A549 (cell line): Measurements from ENCODE around the gene SH2D2A.

Source experiments
- CHD2 ChIP-seq: fragments of 150-350 bp; IDR thresholded peaks from 2 replicates; pipeline ENCODE4 v1.6.1; 2014; ENCODE audit warnings: low read length; ENCODE audit not compliant: partially characterized antibody
- EHMT2 ChIP-seq: fragments of 200-600 bp; sonication (generic); IDR thresholded peaks from 2 replicates; pipeline ENCODE4 v1.6.1; 2016; ENCODE audit warnings: antibody characterized with exemption, low read depth, mild to moderate bottlenecking, moderate library complexity
- ESRRA ChIP-seq: fragments of 150-350 bp; IDR thresholded peaks from 2 replicates; pipeline ENCODE4 v1.6.1; 2014; ENCODE audit warnings: mild to moderate bottlenecking, low read length, borderline replicate concordance
- POLR2A ChIP-seq: IDR thresholded peaks from 2 replicates; pipeline ENCODE4 v1.6.1; 2012; ENCODE audit warnings: mild to moderate bottlenecking, low read length
- RAD21 ChIP-seq, 2 experiments: fragments of >200 bp in 1 of 2; sonication (Bioruptor Twin) in 1 of 2; formaldehyde crosslinking in 1 of 2; IDR thresholded peaks in 1 of 2; conservative IDR thresholded peaks in 1 of 2; 2 replicates in 1 of 2; 3 replicates in 1 of 2; pipeline ENCODE4 v1.6.1; 2012 to 2018; ENCODE audit warnings: inconsistent platforms in 1 of 2
- TF ChIP-seq, protein P1 (sequence below): fragments of >200 bp; sonication (Bioruptor Twin); formaldehyde crosslinking; IDR thresholded peaks from 3 replicates; pipeline ENCODE4 v1.5.1; 2016
- TF ChIP-seq, protein P2 (sequence below): fragments of 450-650 bp; IDR thresholded peaks from 2 replicates; pipeline ENCODE4 v1.6.1; 2014; ENCODE audit warnings: antibody characterized with exemption

DNA sequence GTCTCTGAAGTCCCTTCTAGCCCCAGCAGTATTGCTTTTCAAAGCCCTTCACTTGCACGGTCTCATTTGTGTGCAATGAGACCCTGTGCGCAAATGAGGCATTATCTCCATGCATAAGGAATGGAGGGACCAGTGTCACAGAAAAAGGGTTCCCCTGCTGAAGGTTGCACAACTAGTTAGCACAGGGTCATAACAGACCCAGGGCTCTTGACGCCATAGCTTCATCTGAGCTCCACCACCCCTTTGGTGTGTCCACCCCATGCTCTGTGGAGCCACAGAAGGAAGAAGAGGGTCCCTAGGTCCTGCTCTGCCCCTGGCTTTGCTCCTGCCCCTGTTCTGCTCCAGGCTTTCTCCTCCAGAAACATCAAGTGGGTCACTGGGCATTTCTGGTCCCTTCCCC, 12.6 kb downstream of the SH2D2A start:
- TF ChIP-seq, protein P1, sequence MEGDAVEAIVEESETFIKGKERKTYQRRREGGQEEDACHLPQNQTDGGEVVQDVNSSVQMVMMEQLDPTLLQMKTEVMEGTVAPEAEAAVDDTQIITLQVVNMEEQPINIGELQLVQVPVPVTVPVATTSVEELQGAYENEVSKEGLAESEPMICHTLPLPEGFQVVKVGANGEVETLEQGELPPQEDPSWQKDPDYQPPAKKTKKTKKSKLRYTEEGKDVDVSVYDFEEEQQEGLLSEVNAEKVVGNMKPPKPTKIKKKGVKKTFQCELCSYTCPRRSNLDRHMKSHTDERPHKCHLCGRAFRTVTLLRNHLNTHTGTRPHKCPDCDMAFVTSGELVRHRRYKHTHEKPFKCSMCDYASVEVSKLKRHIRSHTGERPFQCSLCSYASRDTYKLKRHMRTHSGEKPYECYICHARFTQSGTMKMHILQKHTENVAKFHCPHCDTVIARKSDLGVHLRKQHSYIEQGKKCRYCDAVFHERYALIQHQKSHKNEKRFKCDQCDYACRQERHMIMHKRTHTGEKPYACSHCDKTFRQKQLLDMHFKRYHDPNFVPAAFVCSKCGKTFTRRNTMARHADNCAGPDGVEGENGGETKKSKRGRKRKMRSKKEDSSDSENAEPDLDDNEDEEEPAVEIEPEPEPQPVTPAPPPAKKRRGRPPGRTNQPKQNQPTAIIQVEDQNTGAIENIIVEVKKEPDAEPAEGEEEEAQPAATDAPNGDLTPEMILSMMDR, result no peak
- no peak for TF ChIP-seq EHMT2
- TF ChIP-seq POLR2A, result no peak
- TF ChIP-seq, protein P2, sequence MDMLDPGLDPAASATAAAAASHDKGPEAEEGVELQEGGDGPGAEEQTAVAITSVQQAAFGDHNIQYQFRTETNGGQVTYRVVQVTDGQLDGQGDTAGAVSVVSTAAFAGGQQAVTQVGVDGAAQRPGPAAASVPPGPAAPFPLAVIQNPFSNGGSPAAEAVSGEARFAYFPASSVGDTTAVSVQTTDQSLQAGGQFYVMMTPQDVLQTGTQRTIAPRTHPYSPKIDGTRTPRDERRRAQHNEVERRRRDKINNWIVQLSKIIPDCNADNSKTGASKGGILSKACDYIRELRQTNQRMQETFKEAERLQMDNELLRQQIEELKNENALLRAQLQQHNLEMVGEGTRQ, result no peak
- TF ChIP-seq ESRRA, result no peak
- TF ChIP-seq RAD21 (conservative IDR thresholded peaks at IDR 0.05 in 1 of 2, IDR thresholded peaks at IDR 0.05 in 1 of 2), result no peak
- no peak for TF ChIP-seq CHD2
